GM19455 (cell line): Measurements from ENCODE around the gene RFX1.

ENCODE experiments used
- ATAC-seq: cut with Tn5 transposase; IDR thresholded peaks from one replicate; pipeline ENCODE4 v1.9.1; 2021; ENCODE audit not compliant: unreplicated experiment

The RFX1 gene

DNA sequence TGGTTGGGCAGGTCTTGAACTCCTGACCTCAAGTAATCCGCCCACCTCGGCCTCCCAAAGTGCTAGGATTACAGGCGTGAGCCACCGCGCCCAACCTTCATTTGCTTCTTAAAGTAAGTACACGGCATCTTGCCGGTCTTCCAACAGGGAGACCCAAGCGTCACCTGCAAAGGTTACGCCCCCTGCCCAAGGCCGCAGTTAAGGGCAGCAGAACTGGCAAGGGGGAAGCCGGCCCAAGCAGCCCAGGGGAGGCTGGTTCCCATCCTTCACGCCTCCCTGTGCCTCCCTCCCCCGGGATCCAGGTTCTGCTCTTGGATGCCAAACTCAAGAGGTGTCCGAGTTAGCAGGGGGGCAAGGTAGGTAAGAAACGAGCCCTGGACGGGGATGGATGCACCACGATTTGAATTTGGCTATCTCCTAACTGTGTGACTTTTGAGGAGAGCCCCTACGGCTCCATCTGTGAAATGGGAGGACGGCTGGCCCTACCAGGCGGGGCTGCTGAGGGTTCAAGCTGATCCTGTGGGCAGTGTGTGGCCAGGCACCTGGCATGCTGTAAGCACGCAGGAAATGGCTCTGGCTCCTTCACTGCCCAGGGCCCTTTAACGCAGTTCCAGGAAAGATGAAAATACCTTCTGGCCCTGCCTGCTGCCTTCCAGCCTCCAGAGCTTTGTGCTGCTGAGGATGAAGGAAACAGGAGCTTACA lies 9.0 kb downstream of the RFX1 start:
- no peak for ATAC-seq

DNA sequence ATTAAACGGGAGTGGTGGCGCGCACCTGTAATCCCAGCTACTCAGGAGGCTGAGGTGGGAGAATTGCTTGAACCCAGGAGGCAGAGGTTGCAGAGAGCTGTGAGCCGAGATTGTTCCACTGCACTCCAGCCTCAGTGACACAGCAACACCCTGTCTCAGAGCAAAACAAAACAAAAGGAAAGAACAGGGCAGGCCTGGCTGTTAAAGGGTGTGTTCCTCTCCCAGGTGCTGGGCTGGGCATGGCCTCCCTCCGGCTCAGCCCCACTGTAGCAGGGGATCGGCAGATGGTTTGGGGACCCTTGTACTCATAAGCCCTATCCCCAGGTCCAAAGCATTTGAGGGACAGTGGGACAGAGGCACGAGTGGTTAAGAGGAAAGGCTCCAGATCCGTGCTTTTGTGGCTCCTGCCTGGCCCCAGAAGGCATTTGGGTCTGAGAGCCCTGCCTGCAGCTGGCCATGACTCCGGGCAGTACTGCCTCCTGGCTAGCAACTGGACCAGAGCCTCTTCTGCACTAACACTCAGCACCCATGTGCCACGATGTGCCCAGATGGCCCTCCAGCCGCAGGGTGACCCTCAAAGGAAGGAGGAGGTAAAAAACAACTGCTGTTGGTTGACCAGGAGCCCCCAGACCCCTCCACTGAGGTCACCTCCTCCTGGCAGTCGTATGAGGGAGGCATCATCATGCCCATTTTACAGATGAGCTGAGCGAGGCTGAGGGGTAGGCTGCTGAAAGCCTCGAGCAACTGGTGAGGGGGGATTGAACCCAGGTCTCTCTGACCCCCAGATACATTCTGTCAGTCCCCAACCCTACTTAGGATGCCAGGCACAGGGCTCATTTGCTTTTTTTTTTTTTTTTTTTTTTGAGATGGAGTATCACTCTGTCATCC lies 10.0 kb downstream of the RFX1 start:
- no peak for ATAC-seq

DNA sequence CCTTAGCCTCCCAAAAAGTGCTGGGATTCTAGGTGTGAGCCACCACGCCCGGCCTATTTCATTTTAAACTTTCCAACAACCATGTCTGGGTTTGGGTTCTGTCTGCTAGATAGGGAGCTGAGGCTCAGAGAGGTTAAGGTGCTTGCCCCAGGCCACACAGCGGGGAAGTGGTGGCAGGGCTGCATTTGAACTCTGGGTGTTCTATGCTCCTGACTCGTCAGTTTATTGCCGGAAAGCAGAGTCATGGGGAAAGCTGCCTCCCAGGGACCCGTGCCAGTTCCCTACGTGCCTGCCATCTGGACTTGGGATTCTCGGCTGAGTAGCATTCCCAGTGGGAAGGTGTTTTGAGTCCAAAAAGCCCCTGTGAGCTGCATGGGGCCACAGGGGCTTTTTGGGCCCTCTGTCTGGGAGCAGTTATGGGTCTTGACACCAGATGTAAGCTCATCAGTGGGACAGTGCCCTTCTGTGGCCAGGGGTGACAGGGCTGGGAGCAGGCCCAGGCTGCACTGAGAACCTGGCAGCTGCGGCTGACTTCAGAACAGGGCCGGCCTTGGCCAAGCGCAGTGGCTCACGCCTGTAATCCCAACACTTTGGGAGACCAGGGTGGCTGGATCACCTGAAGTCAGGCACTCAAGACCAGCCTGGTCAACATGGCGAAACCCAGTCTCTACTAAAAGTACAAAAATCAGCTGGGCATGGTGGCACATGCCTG lies 10.9 kb downstream of the RFX1 start:
- ATAC-seq: no peak

DNA sequence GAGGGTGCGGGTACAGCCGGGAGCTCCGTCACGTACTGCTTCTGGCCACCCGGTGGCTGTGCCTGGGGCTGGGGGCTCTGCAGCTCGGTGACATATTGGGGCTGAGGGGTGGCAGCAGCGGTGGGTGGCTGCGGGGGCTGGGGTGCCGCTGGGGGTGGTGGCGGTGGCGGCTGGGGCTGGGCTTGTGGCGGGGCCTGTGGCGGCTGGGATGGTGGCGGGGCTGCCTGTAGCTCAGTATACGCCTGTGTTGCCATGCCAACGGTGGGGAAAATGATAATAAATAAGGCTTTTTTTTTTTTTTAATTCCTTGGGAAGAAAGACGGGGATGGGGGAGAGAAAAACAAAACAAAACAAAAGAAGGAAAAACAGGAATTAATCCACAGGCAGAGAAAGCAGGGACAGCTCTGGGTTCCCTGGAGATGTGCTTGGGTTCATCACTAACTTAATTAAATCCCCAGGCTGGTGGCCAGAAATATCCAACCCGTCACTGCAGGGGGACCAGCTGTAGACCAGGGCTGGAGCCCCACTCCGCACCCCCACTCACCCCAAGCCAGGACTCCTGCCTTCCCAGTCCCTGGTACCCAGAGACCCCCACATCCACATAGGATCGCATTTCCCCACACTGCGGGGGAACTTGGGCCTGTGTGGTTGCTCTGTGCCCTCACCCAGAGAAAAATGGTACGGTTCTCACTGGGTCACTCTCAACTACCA lies 12.4 kb downstream of the RFX1 start:
- no peak for ATAC-seq

GRCh38 chr19:13992025-13992424 lies 14.1 kb downstream of the RFX1 start:
- ATAC-seq: no peak

DNA sequence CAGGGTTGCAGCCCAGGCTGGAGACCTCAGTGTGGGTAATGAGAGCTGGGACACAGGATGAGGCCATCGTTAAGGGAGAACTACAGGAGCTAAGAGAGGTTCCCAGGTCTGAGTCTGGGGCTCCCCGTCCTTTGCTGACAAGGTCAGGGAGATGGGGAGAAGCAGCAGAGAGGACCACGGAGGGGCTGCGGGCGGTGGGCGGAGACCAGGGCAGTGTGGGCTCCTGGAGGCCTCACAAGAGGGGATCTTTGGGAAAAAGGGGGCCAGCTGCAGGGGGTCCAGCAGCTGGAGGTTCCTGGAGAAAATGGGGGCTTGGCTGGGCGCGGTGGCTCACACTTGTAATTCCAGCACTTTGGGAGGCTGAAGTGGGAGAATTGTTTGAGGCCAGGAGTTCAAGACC lies 16.0 kb downstream of the RFX1 start:
- no peak for ATAC-seq

DNA sequence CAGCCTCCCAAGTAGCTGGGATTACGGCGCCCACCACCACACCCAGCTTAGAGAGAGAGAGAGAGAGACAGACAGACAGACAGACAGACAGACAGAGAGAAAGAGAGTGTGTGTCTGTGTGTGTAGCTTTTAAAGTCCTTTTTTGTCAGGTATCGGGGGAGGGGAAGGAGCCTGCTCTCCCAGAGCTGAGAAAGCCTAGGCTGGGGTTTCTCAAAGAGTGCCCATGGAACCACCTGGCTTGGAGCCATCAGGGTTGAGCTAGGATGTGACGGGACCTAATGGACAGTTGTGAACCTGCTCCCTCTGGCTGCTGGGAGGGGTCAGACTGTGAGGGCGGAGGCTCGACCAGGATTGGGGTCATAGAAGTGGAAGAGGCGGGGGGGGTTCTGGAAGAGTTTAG lies 16.6 kb downstream of the RFX1 start:
- ATAC-seq: no peak

GRCh38 chr19:13987101-13987890 lies 18.8 kb downstream of the RFX1 start:
- ATAC-seq: no peak

- peak; percentile 74 for ATAC-seq
These were observed 19.7 kb downstream of the RFX1 start for GRCh38 chr19:13986348-13986904.

GRCh38 chr19:13985771-13986347 lies 20.3 kb downstream of the RFX1 start:
- peak; percentile 19 for ATAC-seq

DNA sequence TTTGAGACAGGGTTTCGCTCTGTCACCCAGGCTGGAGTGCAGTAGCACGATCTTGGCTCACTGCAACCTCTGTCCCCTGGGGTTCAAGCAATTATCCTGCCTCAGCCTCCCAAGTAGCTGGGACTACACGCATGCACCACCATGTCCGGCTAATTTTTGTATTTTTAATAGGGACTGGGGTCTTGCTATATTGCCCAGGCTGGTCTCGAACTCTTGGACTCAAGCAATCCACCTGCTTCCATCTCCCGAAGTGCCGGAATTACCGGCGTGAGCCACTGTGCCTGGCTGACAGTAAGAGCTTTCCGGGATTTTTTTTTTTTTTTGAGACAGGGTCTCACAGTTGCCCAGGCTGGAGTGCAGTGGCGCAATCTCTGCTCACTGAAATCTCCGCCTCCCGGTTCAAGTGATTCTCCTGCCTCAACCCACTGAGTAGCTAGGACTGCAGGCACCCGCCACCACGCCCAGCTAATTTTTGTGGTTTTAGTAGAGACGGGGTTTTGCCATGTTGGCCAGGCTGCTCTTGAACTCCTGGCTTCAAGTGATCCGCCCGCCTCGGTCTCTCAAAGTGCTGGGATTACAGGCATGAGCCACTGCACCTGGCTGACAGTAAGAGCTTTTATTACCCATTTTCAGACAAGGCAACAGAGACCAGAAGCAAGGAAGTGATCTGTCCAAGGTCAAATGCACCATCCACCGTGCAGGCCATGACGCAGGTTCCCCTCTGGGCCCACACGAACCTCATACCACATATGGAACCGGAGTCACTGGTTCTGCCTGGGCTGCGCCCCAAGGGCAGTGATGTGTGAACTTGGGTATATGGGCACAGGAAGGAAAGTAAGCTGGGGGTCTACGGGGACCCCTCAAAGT lies 21.0 kb downstream of the RFX1 start:
- no peak for ATAC-seq

GRCh38 chr19:13984186-13984585 lies 21.9 kb downstream of the RFX1 start:
- no peak for ATAC-seq

DNA sequence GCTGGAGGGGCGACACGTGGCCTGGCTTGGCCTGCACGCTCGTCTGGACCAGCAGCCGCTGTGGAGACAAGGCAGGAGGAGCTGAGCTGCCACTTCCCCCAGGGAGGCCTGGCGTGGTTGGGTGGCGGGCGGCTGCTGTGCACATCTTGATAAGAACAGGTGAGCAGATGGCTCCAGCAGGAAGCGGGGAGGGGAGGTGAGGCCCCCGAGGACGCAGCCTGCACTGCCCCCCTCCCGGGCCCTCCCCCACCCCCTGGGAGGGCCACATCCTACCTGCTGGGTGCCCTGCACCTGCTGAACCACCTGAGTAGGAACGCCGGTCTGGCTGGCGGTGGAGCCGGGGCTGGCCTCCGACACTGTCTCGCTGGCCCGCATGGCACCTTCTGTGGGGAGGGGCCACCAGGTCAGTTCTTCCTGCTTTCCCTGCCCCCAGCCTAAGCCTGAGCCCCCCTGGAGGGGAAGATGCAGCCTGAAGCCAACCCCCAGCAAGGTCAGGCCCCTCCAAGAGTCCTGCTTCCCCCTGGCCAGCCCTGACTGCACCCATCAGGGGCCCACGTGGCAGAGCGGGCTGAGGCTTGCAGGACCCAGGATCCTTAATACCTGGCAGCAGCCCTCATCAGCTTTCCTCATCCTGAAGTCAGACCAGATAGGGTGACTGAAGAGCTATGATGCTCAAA lies 22.8 kb downstream of the RFX1 start:
- ATAC-seq: no peak

GRCh38 chr19:13982773-13983172 lies 23.3 kb downstream of the RFX1 start:
- no peak for ATAC-seq

DNA sequence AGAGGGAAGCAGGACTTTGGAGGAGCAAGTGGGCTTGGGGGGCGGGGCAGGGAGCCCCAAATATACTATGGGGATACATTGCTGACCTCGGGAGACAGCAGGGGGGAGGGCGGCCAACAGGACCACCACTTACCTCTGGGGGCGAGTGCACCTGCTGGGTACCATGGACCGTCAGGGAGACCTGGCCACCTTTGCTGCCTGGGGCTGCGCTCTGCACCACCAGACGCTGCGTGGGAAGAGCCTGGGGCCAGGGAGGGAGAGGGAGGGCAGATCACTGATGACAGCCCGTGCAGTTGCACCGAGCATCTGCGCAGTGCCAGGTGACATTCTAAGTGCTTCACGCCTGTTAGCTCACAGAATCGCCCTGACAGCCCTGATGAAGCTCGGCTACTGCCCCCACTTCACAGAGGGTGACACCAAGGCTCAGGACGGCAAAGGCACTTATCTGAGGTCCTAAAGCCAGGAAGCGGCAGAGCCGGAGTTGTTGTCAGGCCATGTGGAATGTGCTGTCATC lies 24.1 kb downstream of the RFX1 start:
- ATAC-seq: no peak

DNA sequence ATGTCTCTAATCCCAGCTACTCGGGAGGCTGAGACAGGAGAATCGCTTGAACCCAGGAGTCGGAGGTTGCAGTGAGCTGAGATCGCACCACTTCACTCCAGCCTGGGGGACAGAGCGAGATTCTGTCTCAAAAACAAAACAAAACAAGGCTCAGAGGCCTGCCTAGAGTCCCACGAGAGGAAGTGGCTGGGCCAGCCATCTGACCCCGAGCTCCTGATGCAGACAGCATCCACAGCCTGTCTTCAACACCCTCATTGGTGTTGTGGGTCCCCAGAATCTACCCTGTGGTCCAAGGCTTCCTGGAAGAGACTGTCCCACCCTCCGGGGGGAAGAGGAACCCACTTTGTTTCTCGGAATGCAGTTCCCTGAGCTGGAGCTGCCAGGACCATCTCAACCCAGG lies 24.7 kb downstream of the RFX1 start:
- ATAC-seq: no peak

- no peak for ATAC-seq
These were observed 25.1 kb downstream of the RFX1 start for GRCh38 chr19:13981021-13981420.

GRCh38 chr19:13980340-13980739 lies 25.8 kb downstream of the RFX1 start:
- no peak for ATAC-seq
